ENCODE measurements around the gene SVOP. TPM values are rescaled to one million over a fixed set of nuclear protein-coding genes. Genes with fewer than 3 reads are reported as not detected.

SVOP gene
- total RNA-seq, 1 donor from 2014 or later: not detected

GRCh38 chr12:108939594-108939993 lies 81.3 kb downstream of the SVOP start:
- DNase-seq (ENCODE audit: low spot score) (no peak), ATAC-seq (peak; percentile 97)

GRCh38 chr12:108938247-108938924 lies 82.5 kb downstream of the SVOP start:
- no peak for DNase-seq (ENCODE audit: low spot score)
- ATAC-seq: no peak

- no peak for DNase-seq (ENCODE audit: low spot score)
- ATAC-seq: no peak
These were observed 85.6 kb downstream of the SVOP start for GRCh38 chr12:108935159-108935763.

- DNase-seq (ENCODE audit: low spot score) (no peak), ATAC-seq (no peak)
These were observed 86.9 kb downstream of the SVOP start for GRCh38 chr12:108933949-108934348.

- no peak for DNase-seq (ENCODE audit: low spot score)
- ATAC-seq: no peak
These were observed 90.1 kb downstream of the SVOP start for GRCh38 chr12:108930756-108931155.

GRCh38 chr12:108930155-108930554 lies 90.7 kb downstream of the SVOP start:
- ATAC-seq (peak; percentile 85), DNase-seq (ENCODE audit: low spot score) (no peak)

- ATAC-seq: no peak
- DNase-seq (ENCODE audit: low spot score): no peak
These were observed 92.2 kb downstream of the SVOP start for GRCh38 chr12:108928695-108929094.

GRCh38 chr12:108922918-108923317 lies 98.0 kb downstream of the SVOP start:
- DNase-seq (ENCODE audit: low spot score) (no peak), ATAC-seq (no peak)

GRCh38 chr12:108921946-108922345 lies 98.9 kb downstream of the SVOP start:
- no peak for DNase-seq (ENCODE audit: low spot score)
- ATAC-seq: peak; percentile 74

- DNase-seq (ENCODE audit: low spot score): no peak
- no peak for ATAC-seq
These were observed 101.8 kb downstream of the SVOP start for GRCh38 chr12:108918960-108919642.

GRCh38 chr12:108918206-108918605 lies 102.7 kb downstream of the SVOP start:
- DNase-seq (ENCODE audit: low spot score) (no peak), ATAC-seq (no peak)

- no peak for DNase-seq (ENCODE audit: low spot score)
- no peak for ATAC-seq
These were observed 104.5 kb downstream of the SVOP start for GRCh38 chr12:108916336-108916735.

GRCh38 chr12:108915632-108916133 lies 105.2 kb downstream of the SVOP start:
- ATAC-seq: no peak

GRCh38 chr12:108914121-108914531 lies 106.7 kb downstream of the SVOP start:
- ATAC-seq (peak; percentile 23), DNase-seq (ENCODE audit: low spot score) (no peak)

More at GRCh38 chr12:108915632-108916133, 105.2 kb downstream of the SVOP start:
- DNase-seq (ENCODE audit: low spot score): no peak

GRCh38 chr12:108912361-108912760 lies 108.5 kb downstream of the SVOP start:
- no peak for ATAC-seq
- no peak for DNase-seq (ENCODE audit: low spot score)

GRCh38 chr12:108911915-108912314 lies 109.0 kb downstream of the SVOP start:
- DNase-seq (ENCODE audit: low spot score) (no peak), ATAC-seq (no peak)

- DNase-seq (ENCODE audit: low spot score): no peak
- ATAC-seq: no peak
These were observed 110.5 kb downstream of the SVOP start for GRCh38 chr12:108910336-108910735.

- ATAC-seq (peak; percentile 34), DNase-seq (ENCODE audit: low spot score) (no peak)
These were observed 113.0 kb downstream of the SVOP start for GRCh38 chr12:108907839-108908351.

GRCh38 chr12:108906971-108907370 lies 113.9 kb downstream of the SVOP start:
- DNase-seq (ENCODE audit: low spot score): no peak

GRCh38 chr12:108905725-108906124 lies 115.1 kb downstream of the SVOP start:
- ATAC-seq (no peak), DNase-seq (ENCODE audit: low spot score) (no peak)

More at GRCh38 chr12:108906971-108907370, 113.9 kb downstream of the SVOP start:
- ATAC-seq: no peak

GRCh38 chr12:108899145-108899544 lies 121.7 kb downstream of the SVOP start:
- ATAC-seq (no peak), DNase-seq (ENCODE audit: low spot score) (no peak)

GRCh38 chr12:108896817-108897216 lies 124.1 kb downstream of the SVOP start:
- DNase-seq (ENCODE audit: low spot score) (no peak), ATAC-seq (no peak)
